DND-41 (cell line): ENCODE results near the gene RBM34.

Experiments used
- ATAC-seq: fragments of 200-7000 bp; cut with Tn5 transposase; 3 replicates; pipeline ENCODE4 v1.9.1; 2021; ENCODE audit warnings: low read depth; ENCODE audit not compliant: insufficient read depth
- DNase-seq: peaks from one replicate; pipeline ENCODE4 v3.0.0-alpha.2; 2020
- H2AFZ ChIP-seq: 2 replicates; pipeline ENCODE4 v1.6.0; 2012; ENCODE audit warnings: low read depth, low read length
- H3K27ac ChIP-seq: 2 replicates; pipeline ENCODE4 v1.5.1; 2012; ENCODE audit warnings: low read length, inconsistent platforms
- H3K27me3 ChIP-seq: fragments of 200-600 bp; sonication (generic); 2 replicates; pipeline ENCODE4 v1.6.0; 2012; ENCODE audit warnings: low read length, mild to moderate bottlenecking, inconsistent platforms; ENCODE audit not compliant: insufficient read depth, poor library complexity
- H3K36me3 ChIP-seq: 2 replicates; pipeline ENCODE4 v1.5.1; 2012; ENCODE audit warnings: low read length, inconsistent platforms; ENCODE audit not compliant: insufficient read depth
- H3K4me1 ChIP-seq: 2 replicates; pipeline ENCODE4 v1.5.1; 2012; ENCODE audit warnings: mild to moderate bottlenecking, low read length; ENCODE audit not compliant: insufficient read depth
- H3K4me2 ChIP-seq: 2 replicates; pipeline ENCODE4 v1.6.0; 2012; ENCODE audit warnings: mild to moderate bottlenecking, moderate library complexity, low read length, inconsistent platforms; ENCODE audit not compliant: insufficient read depth
- H3K4me3 ChIP-seq, 2 experiments: fragments of 200-600 bp in 1 of 2; shearing (Covaris generic) in 1 of 2; 2 replicates each; pipeline ENCODE4 v1.5.1; 2012 to 2016; ENCODE audit warnings: inconsistent platforms in 2 of 2, low read length in 2 of 2, mild to moderate bottlenecking in 2 of 2, low read depth in 1 of 2, moderate library complexity in 1 of 2
- H3K79me2 ChIP-seq: 2 replicates; pipeline ENCODE4 v1.6.0; 2012; ENCODE audit warnings: low read length, inconsistent platforms; ENCODE audit not compliant: insufficient read depth
- H3K9ac ChIP-seq: 2 replicates; pipeline ENCODE4 v1.6.0; 2012; ENCODE audit warnings: low read depth, mild to moderate bottlenecking, inconsistent platforms, low read length, moderate library complexity
- H3K9me3 ChIP-seq: 2 replicates; pipeline ENCODE4 v1.5.1; 2012; ENCODE audit warnings: low read length, moderate library complexity, mild to moderate bottlenecking, inconsistent platforms; ENCODE audit not compliant: insufficient read depth, severe bottlenecking
- H4K20me1 ChIP-seq: 2 replicates; pipeline ENCODE4 v1.6.0; 2012; ENCODE audit warnings: low read length; ENCODE audit not compliant: insufficient read depth
- EZH2 ChIP-seq: IDR thresholded peaks from 3 replicates; pipeline ENCODE4 v1.6.1; 2012; ENCODE audit warnings: borderline replicate concordance, low read depth, mild to moderate bottlenecking, moderate library complexity, low read length, inconsistent platforms; ENCODE audit not compliant: severe bottlenecking
- TF ChIP-seq, protein P1 (sequence below): IDR thresholded peaks from 2 replicates; pipeline ENCODE4 v1.5.1; 2012; ENCODE audit warnings: borderline replicate concordance, low read length, moderate library complexity, mild to moderate bottlenecking; ENCODE audit not compliant: poor library complexity, severe bottlenecking; ENCODE audit errors: extremely low read depth

Gene RBM34

DNA sequence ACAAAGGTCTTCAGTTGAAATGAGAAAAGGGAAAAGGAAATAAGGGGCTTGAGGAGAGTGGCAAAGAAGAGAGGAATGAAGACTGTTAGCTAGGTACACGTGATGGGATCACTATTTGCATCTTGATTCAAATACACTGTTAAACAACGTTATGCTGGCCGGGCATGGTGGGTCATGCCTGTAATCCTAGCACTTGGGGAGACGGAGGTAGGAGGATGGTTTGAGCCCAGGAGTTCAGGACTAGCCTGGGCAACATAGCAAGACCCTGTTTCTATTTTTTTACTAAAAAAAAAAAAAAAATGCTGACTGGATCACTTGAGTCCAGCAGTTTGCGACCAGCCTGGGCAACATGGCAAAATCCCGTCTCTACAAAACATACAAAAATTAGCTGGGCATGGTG lies 2.4 kb downstream of the RBM34 start:
- Histone ChIP-seq H3K27me3 (no peaks in the 10 kb centered on the region), H3K36me3 (peaks cover 54% of the 10 kb centered on the region), H3K27ac (no peak overlapping the region), H3K79me2 (peaks cover 58% of the 10 kb centered on the region), H4K20me1 (no peaks in the 10 kb centered on the region), H3K4me1 (peaks cover 44% of the 10 kb centered on the region), H3K9ac (no peak overlapping the region), H3K9me3 (no peaks in the 10 kb centered on the region), H3K4me3 (no peak overlapping the region), H3K4me2 (peak overlapping the region; percentile 13; the same call in 1 of the 2 replicates), H2AFZ (no peak overlapping the region)
- TF ChIP-seq, protein P1, sequence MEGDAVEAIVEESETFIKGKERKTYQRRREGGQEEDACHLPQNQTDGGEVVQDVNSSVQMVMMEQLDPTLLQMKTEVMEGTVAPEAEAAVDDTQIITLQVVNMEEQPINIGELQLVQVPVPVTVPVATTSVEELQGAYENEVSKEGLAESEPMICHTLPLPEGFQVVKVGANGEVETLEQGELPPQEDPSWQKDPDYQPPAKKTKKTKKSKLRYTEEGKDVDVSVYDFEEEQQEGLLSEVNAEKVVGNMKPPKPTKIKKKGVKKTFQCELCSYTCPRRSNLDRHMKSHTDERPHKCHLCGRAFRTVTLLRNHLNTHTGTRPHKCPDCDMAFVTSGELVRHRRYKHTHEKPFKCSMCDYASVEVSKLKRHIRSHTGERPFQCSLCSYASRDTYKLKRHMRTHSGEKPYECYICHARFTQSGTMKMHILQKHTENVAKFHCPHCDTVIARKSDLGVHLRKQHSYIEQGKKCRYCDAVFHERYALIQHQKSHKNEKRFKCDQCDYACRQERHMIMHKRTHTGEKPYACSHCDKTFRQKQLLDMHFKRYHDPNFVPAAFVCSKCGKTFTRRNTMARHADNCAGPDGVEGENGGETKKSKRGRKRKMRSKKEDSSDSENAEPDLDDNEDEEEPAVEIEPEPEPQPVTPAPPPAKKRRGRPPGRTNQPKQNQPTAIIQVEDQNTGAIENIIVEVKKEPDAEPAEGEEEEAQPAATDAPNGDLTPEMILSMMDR = no peak
- no peak for TF ChIP-seq EZH2
- DNase-seq (no peak), ATAC-seq (no peak)

DNA sequence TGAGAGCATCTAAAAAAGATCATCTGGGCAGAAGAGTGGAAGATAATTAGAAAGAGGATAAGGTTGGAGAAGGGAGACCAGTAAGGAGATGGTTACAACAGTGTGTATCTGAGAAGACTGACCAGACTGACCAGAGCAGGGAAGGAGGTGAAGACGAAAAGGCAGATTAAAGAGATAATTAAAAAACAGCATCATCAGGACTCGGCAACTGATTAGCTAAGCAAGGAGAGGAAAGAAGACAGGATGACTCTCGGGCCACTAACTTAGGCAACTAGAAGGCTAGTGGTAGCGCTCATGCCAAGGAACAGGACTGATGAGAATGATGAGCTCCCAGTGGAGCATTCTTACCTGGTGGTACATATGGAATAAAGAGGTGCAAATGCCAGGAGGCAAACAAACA lies 3.9 kb downstream of the RBM34 start:
- H3K4me1 ChIP-seq = peaks cover 40% of the 10 kb centered on the region
- peaks cover 66% of the 10 kb centered on the region for H3K79me2 ChIP-seq
- TF ChIP-seq, protein P1 = no peak
- no peak for TF ChIP-seq EZH2
- no peak overlapping the region for H2AFZ ChIP-seq
- no peak overlapping the region for H3K9ac ChIP-seq
- H3K27ac ChIP-seq = no peak overlapping the region
- ATAC-seq = no peak
- no peak for DNase-seq
- no peaks in the 10 kb centered on the region for H3K9me3 ChIP-seq
- H3K27me3 ChIP-seq = no peaks in the 10 kb centered on the region
- peak overlapping the region; percentile 10 for H3K4me2 ChIP-seq
- H4K20me1 ChIP-seq = no peaks in the 10 kb centered on the region
- no peak overlapping the region for H3K4me3 ChIP-seq
- H3K36me3 ChIP-seq = peaks cover 67% of the 10 kb centered on the region

DNA sequence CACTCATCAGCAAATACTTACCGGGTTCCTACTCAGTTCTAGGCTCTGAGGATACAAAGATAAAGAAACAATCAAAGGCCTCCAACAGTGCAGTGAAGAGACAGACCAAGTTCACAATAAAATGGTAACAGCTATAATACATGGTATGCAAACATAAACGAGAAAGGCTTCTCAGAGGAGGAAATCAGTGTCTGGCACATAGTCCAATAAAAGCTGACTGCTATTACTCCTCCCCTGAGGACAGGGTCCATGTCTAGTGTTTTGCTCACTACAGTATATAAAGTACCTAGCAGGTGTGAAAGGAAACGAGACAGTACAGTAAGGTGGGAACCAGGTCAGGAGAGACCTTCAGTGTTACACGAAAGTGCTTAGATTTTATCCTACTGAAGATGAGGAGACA lies 4.3 kb downstream of the RBM34 start:
- Histone ChIP-seq H3K9me3 (no peaks in the 10 kb centered on the region), H4K20me1 (no peaks in the 10 kb centered on the region), H3K4me1 (peaks cover 36% of the 10 kb centered on the region), H2AFZ (no peak overlapping the region), H3K27me3 (no peaks in the 10 kb centered on the region), H3K27ac (no peak overlapping the region), H3K79me2 (peaks cover 63% of the 10 kb centered on the region), H3K9ac (no peak overlapping the region), H3K36me3 (peaks cover 71% of the 10 kb centered on the region), H3K4me2 (peak overlapping the region; percentile 10), H3K4me3 (no peak overlapping the region)
- DNase-seq = no peak
- TF ChIP-seq, protein P1 = no peak
- no peak for ATAC-seq

DNA sequence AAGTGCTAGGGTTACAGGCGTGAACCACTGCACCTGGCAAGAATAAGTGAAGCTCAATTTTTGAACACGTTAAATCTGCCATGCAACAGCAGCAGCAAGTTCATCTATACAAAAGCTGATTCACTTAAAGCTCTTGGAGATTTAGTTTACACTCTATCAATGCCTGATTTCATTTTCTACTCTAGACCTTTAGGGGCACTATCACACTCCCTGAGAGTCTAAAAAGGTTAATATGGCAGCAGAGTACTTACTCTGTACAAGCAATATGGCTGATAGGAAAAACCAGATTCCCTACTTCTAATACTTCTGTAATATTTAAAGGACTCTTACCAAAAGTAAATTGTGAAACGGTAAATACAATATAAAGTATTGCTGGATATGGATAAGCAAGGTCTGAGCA lies 4.8 kb downstream of the RBM34 start:
- Histone ChIP-seq H2AFZ (no peak overlapping the region), H3K9ac (no peak overlapping the region), H3K4me3 (no peak overlapping the region), H4K20me1 (no peaks in the 10 kb centered on the region; the same call in 1 of the 2 replicates), H3K4me1 (peaks cover 33% of the 10 kb centered on the region), H3K27me3 (no peaks in the 10 kb centered on the region), H3K79me2 (peaks cover 65% of the 10 kb centered on the region), H3K9me3 (no peaks in the 10 kb centered on the region), H3K36me3 (peaks cover 76% of the 10 kb centered on the region), H3K4me2 (no peak overlapping the region), H3K27ac (no peak overlapping the region)
- TF ChIP-seq, protein P1 = peak; percentile 26
- no peak for TF ChIP-seq EZH2
- DNase-seq (no peak), ATAC-seq (no peak)
